HL-60 (cell line): ENCODE results near the gene MAP3K8.

Source experiments
- DNase-seq, 2 experiments: peaks; one replicate each; pipeline ENCODE4 v3.0.0-alpha.2; 2010 to 2020; ENCODE audit warnings: low read depth in 1 of 2, low spot score in 1 of 2
- H3K27ac ChIP-seq: fragments of 250-450 bp; sonication (Bioruptor Pico); replicated peaks from 2 replicates; pipeline ENCODE4 v1.5.1; 2020; ENCODE audit warnings: mild to moderate bottlenecking, moderate library complexity
- H3K27me3 ChIP-seq: fragments of 250-450 bp; sonication (Bioruptor Pico); 2 replicates; pipeline ENCODE4 v1.5.1; 2021; ENCODE audit warnings: mild to moderate bottlenecking, moderate library complexity; ENCODE audit not compliant: insufficient read depth, poor library complexity, severe bottlenecking
- H3K4me3 ChIP-seq: replicated peaks from 2 replicates; pipeline ENCODE4 v1.5.1; 2011; ENCODE audit warnings: mild to moderate bottlenecking, control low read depth, low read length; ENCODE audit not compliant: insufficient read depth
- CTCF ChIP-seq: IDR thresholded peaks from one replicate; pipeline ENCODE4 v1.5.1; 2011; ENCODE audit warnings: low read length, control low read depth, inconsistent platforms; ENCODE audit not compliant: insufficient read depth
- GABPA ChIP-seq: IDR thresholded peaks from 2 replicates; pipeline ENCODE4 v1.6.1; 2012; ENCODE audit warnings: low read depth
- POLR2AphosphoS5 ChIP-seq: IDR thresholded peaks from 2 replicates; pipeline ENCODE4 v1.6.1; 2012; ENCODE audit warnings: low read depth
- REST ChIP-seq: IDR thresholded peaks from 2 replicates; pipeline ENCODE4 v1.6.1; 2012; ENCODE audit warnings: low read depth; ENCODE audit not compliant: insufficient replicate concordance
- SPI1 ChIP-seq: IDR thresholded peaks from 2 replicates; pipeline ENCODE4 v1.6.1; 2012; ENCODE audit warnings: low read depth, mild to moderate bottlenecking, borderline replicate concordance

The MAP3K8 gene

GRCh38 chr10:30503700-30504266 lies 69.8 kb downstream of the MAP3K8 start:
- no peak for DNase-seq
- Histone ChIP-seq H3K27ac (no peak overlapping the region), H3K4me3 (no peak overlapping the region), H3K27me3 (no peaks in the 10 kb centered on the region)
- no peak for TF ChIP-seq SPI1
- TF ChIP-seq REST = no peak
- TF ChIP-seq CTCF = no peak
- TF ChIP-seq GABPA = no peak
- no peak for TF ChIP-seq POLR2AphosphoS5

DNA sequence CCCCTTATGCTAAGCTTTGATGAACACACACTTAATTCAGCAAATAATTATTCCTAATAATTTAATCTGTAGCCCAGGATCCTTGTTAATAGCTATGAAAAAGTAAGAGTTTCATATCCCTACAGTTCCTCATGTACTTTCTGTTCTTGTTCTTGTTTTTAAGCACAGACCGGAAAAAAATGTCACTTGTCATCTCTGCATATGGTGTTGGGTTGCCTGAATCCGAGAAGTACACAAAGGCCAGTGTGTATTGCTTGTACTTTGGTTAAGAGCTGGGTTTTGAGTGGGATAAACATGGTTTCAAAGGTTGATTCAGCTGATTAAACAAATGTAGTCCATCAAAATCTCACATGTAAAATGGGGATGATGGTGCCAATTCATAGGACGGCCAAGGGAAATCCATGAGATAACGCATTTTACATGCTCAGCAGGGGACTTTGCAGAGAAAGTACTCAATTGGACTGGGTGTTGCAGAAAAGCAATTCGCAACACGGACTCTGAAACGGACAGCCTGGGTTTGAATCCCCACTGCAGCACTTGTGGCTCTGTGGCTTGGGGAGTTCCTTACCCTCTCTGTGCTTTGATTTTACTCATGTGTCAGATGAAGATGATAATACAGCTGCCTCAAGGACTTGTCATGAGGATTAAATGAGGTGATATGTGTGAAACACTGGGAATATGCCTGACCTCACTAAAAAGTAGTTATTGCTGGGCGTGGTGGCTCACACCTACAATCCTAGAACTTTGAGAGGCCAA lies 71.7 kb downstream of the MAP3K8 start:
- Histone ChIP-seq H3K4me3 (no peak overlapping the region), H3K27ac (no peak overlapping the region), H3K27me3 (no peaks in the 10 kb centered on the region)
- no peak for DNase-seq
- no peak for TF ChIP-seq CTCF

GRCh38 chr10:30509508-30509907 lies 75.5 kb downstream of the MAP3K8 start:
- no peak overlapping the region for H3K4me3 ChIP-seq
- no peak for TF ChIP-seq REST
- TF ChIP-seq POLR2AphosphoS5 = no peak
- no peak for TF ChIP-seq SPI1
- TF ChIP-seq GABPA = no peak
- no peak for TF ChIP-seq CTCF
- no peaks in the 10 kb centered on the region for H3K27me3 ChIP-seq
- DNase-seq = no peak
- H3K27ac ChIP-seq = peak overlapping the region; percentile 31
